Sigmoid colon (tissue), 7 donors: Measurements from ENCODE around the gene NDUFC1. TPM values are rescaled to one million over a fixed set of nuclear protein-coding genes. Genes with fewer than 3 reads are reported as not detected.

ENCODE experiments used
- DNase-seq: peaks from one replicate; pipeline ENCODE4 v3.0.0-alpha.2; 2019
- H3K27ac ChIP-seq, 4 donors: fragments of 200-600 bp; sonication (generic); one replicate each; pipeline ENCODE4 v1.5.1; 2016 to 2019; ENCODE audit warnings: mild to moderate bottlenecking in 1 of 4
- H3K27me3 ChIP-seq, 3 donors: fragments of 200-600 bp; sonication (generic); one replicate each; pipeline ENCODE4 v1.5.1; 2019; ENCODE audit warnings: mild to moderate bottlenecking in 1 of 3
- H3K36me3 ChIP-seq, 4 donors: fragments of 200-600 bp; sonication (generic); one replicate each; pipeline ENCODE4 v1.5.1; 2016 to 2019
- H3K4me1 ChIP-seq, 4 donors: fragments of 200-600 bp; sonication (generic); one replicate each; pipeline ENCODE4 v1.5.1; 2017 to 2019
- H3K4me3 ChIP-seq, 4 donors: fragments of 200-600 bp; sonication (generic); one replicate each; pipeline ENCODE4 v1.5.1; 2017 to 2019; ENCODE audit warnings: mild to moderate bottlenecking in 2 of 4, moderate library complexity in 1 of 4
- H3K9me3 ChIP-seq, 4 donors: fragments of 200-600 bp in 3 of 4; sonication (generic) in 3 of 4; one replicate each; pipeline versions ENCODE4 v1.5.1 to v1.6.1; 2013 to 2019
- CTCF ChIP-seq, 4 experiments: fragments of 450-650 bp in 3 of 4; fragments of 200-600 bp in 1 of 4; IDR thresholded peaks; one replicate each; pipeline ENCODE4 v1.5.1; 2016 to 2019; ENCODE audit warnings: antibody characterized with exemption in 4 of 4, mild to moderate bottlenecking in 3 of 4, moderate library complexity in 2 of 4
- EP300 ChIP-seq, 4 donors: sonication (generic); formaldehyde crosslinking; IDR thresholded peaks; one replicate each; pipeline ENCODE4 v1.6.1; 2017; ENCODE audit warnings: antibody characterized with exemption in 4 of 4
- POLR2A ChIP-seq, 2 donors: fragments of 450-650 bp; IDR thresholded peaks; one replicate each; pipeline ENCODE4 v1.6.1; 2016; ENCODE audit warnings: antibody characterized with exemption in 2 of 2, mild to moderate bottlenecking in 2 of 2, moderate library complexity in 2 of 2
- POLR2AphosphoS5 ChIP-seq, 4 donors: sonication (generic); formaldehyde crosslinking; IDR thresholded peaks; one replicate each; pipeline ENCODE4 v1.6.1; 2017; ENCODE audit warnings: antibody characterized with exemption in 4 of 4
- WGBS, 2 donors: extraction: QIAGEN DNeasy Blood & Tissue Kit; methylation state at CpG; one replicate each; pipeline ENCODE4 v1.1.7; 2013; 5-methylcytosine and 5-hydroxymethylcytosine counted together
- intact Hi-C: fragments of 100-400 bp; cut with DNase I; formaldehyde crosslinking; loops from one replicate; pipeline ENCODE4 v1.15.1; 2023
- polyA plus RNA-seq, 3 donors: library from polyadenylated mRNA; stranded (reverse); fragments of 200-250 nt; gene quantifications; one replicate each; pipeline ENCODE4 v1.2.3, GENCODE V29; 2013
- total RNA-seq, 4 donors: library from RNA; depleted of rRNA; stranded (reverse); fragments of >200 nt; gene quantifications; one replicate each; pipeline ENCODE4 v1.1.0, GENCODE V29; 2016
- donor health status: healthy with polysubstance abuse.
- donor health status: Bipolar disorder and iron deficiency.
- donor health status: healthy.

The NDUFC1 gene
- total and polyA plus RNA-seq, 7 donors = 17.4 to 216 (median 45.4) TPM

DNA sequence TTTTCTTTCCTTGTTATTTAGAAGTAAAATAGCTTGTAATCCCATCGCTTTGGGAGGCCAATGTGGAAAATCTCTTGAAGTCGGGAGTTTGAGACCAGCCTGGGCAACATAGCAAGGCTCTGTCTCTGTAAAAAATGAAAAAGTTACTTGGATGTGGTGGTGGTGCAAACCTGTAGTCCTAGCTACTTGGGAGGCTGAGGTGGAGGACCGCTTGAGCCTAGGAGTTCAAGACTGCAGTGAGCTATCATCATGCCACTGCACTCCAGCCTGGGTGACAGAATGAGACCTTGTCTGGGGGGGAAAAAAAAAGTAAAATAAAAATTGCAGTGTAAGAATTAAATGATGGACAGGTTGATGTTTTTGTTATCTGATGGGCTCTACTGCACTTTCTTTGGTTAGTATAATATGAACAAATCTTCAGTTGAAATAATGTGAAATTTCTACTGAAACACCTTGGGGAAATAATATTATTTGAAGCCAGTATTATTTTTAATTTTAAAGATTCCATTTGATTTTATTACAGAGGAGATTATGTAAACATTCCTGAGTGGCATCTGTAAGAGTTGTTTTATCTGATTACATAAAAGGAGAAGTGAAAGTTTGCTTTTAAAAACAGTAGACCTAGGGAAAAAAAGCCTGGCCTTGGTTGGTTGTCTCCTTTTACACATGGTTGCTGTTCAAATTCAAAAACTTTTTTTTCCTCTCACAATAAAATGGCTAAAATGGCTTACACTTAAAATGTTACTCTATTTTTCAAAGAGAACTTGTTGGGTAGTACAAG, 10.5 kb upstream of the NDUFC1 start:
- Histone ChIP-seq H3K36me3 (no peaks in the 10 kb centered on the region), H3K27ac (peak overlapping the region in 2 of 4 donors; percentile 22 to 23), H3K4me1 (peaks cover 0 to 52% (median 32%) of the 10 kb centered on the region in 4 donors), H3K9me3 (no peaks in the 10 kb centered on the region), H3K4me3 (no peak overlapping the region), H3K27me3 (no peaks in the 10 kb centered on the region)
- WGBS, 2 donors = 86 to 93% methylated on average over 3 of the region's 3 CpGs
- TF ChIP-seq POLR2AphosphoS5 (IDR thresholded peaks at IDR 0.05) (no peak), EP300 (IDR thresholded peaks at IDR 0.05) (no peak), POLR2A (IDR thresholded peaks at IDR 0.05) (no peak), CTCF (IDR thresholded peaks at IDR 0.05) (no peak)
- intact Hi-C loops = no loop called here
- DNase-seq = no peak

DNA sequence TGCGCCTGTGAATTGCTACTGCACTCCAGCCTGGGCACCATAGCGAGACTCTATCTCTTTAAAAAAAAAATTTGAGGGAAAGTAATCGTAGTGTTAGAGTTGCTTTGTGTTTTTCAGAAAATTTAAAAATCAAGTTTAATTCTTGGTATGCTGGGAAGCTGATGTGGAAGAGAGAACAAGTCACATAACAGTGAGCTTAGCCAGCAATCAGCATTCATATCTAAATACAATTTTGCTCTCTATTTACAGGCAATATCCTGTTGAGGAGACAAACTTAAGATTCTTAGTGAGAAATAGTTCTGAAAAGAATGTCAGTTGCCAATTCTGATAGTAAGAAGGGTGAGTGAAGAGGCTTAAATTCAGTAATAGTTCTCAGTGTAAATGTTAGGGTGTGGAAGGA, 9.6 kb upstream of the NDUFC1 start:
- Histone ChIP-seq H3K9me3 (no peaks in the 10 kb centered on the region), H3K27ac (peak overlapping the region in 2 of 4 donors; percentile 22 to 23), H3K36me3 (no peaks in the 10 kb centered on the region), H3K27me3 (no peaks in the 10 kb centered on the region), H3K4me3 (no peak overlapping the region), H3K4me1 (peaks cover 0 to 48% (median 36%) of the 10 kb centered on the region in 4 donors)
- TF ChIP-seq POLR2A (IDR thresholded peaks at IDR 0.05) = no peak
- TF ChIP-seq CTCF (IDR thresholded peaks at IDR 0.05) = no peak
- TF ChIP-seq EP300 (IDR thresholded peaks at IDR 0.05) = no peak
- TF ChIP-seq POLR2AphosphoS5 (IDR thresholded peaks at IDR 0.05) = no peak
- DNase-seq = no peak
- intact Hi-C loops = no loop called here
- 62 to 82% methylated on average over 3 of the region's 3 CpGs for WGBS, 2 donors

- H3K4me1 ChIP-seq = peaks cover 0 to 41% (median 34%) of the 10 kb centered on the region in 4 donors
- no peaks in the 10 kb centered on the region for H3K9me3 ChIP-seq
- TF ChIP-seq CTCF (IDR thresholded peaks at IDR 0.05) (no peak), POLR2A (IDR thresholded peaks at IDR 0.05) (no peak), EP300 (IDR thresholded peaks at IDR 0.05) (no peak), POLR2AphosphoS5 (IDR thresholded peaks at IDR 0.05) (no peak)
- H3K27me3 ChIP-seq = no peaks in the 10 kb centered on the region
- H3K36me3 ChIP-seq = peaks cover 0 to 8% (median 0%) of the 10 kb centered on the region in 4 donors
- intact Hi-C loops = loop anchor here (10.0 kb wide), 3 partner anchors 150 to 850 kb away; partner anchors contain the start of genes MAML3, RAB33B and SETD7
- H3K27ac ChIP-seq = no peak overlapping the region
- no peak overlapping the region for H3K4me3 ChIP-seq
- no peak for DNase-seq
- 97 to 98% methylated on average over 2 of the region's 2 CpGs for WGBS, 2 donors
These were observed 2.6 kb upstream of the NDUFC1 start for GRCh38 chr4:139304920-139305319.

GRCh38 chr4:139301113-139301820, 1.0 kb downstream of the NDUFC1 start, which contains the start of gene NAA15:
Gene NAA15, plus strand, starts transcription at chr4:139301505. Its CDS starts 273 bp downstream, at chr4:139301778.
- Histone ChIP-seq H3K4me1 (peaks cover 0 to 60% (median 35%) of the 10 kb centered on the region in 4 donors), H3K27ac (peak within 1 kb of the TSS; percentile 93 to 98 (median 96)), H3K4me3 (peak within 1 kb of the TSS; percentile 87 to 99 (median 96)), H3K36me3 (peaks cover 0 to 8% (median 0%) of the 10 kb centered on the region in 4 donors), H3K9me3 (no peaks in the 10 kb centered on the region), H3K27me3 (no peaks in the 10 kb centered on the region)
- TF ChIP-seq POLR2A (IDR thresholded peaks at IDR 0.05) (peak; percentile 87), CTCF (IDR thresholded peaks at IDR 0.05) (no peak), POLR2AphosphoS5 (IDR thresholded peaks at IDR 0.05) (peak; percentile 90 to 97 (median 96)), EP300 (IDR thresholded peaks at IDR 0.05) (peak in 1 of 4 donors; percentile 68)
- WGBS, 2 donors = 0% methylated on average over 61 of the region's 61 CpGs
- peak; percentile 99 for DNase-seq
- intact Hi-C loops = loop anchor here (2.0 to 10.0 kb wide), 5 partner anchors 124 to 854 kb away; partner anchors contain the start of genes ELF2, MAML3, RAB33B and SETD7
